ENCODE results near the gene GRIN2C.

Gene GRIN2C

GRCh38 chr17:74864297-74864865, 4.7 kb upstream of the GRIN2C start:
- no peak for DNase-seq (ENCODE audit: low read depth in 3 of 3, low spot score in 1 of 3)

GRCh38 chr17:74863420-74864296, 4.0 kb upstream of the GRIN2C start:
- DNase-seq (ENCODE audit: low read depth in 3 of 3, low spot score in 1 of 3): no peak

- no peak for DNase-seq (ENCODE audit: low read depth in 3 of 3, low spot score in 1 of 3)
Observed at GRCh38 chr17:74862919-74863318, 3.2 kb upstream of the GRIN2C start.

- DNase-seq (ENCODE audit: low read depth in 3 of 3, low spot score in 1 of 3): peak; percentile 24 to 69 (median 39)
Observed at GRCh38 chr17:74862108-74862901, 2.6 kb upstream of the GRIN2C start.

- DNase-seq (ENCODE audit: low read depth in 3 of 3, low spot score in 1 of 3): no peak
Observed at GRCh38 chr17:74861662-74862107, 2.0 kb upstream of the GRIN2C start.

GRCh38 chr17:74860872-74861661, 1.4 kb upstream of the GRIN2C start:
- DNase-seq (ENCODE audit: low read depth in 3 of 3, low spot score in 1 of 3): no peak

GRCh38 chr17:74860229-74860871, 665 bp upstream of the GRIN2C start:
- DNase-seq (ENCODE audit: low read depth in 3 of 3, low spot score in 1 of 3): no peak

- DNase-seq (ENCODE audit: low read depth in 3 of 3, low spot score in 1 of 3): no peak
Observed at GRCh38 chr17:74858672-74859458, 820 bp downstream of the GRIN2C start.

GRCh38 chr17:74857191-74857590, 2.5 kb downstream of the GRIN2C start:
- DNase-seq (ENCODE audit: low read depth in 3 of 3, low spot score in 1 of 3): no peak

- DNase-seq (ENCODE audit: low read depth in 3 of 3, low spot score in 1 of 3): no peak
Observed at GRCh38 chr17:74856112-74856511, 3.6 kb downstream of the GRIN2C start.

GRCh38 chr17:74855323-74855722, 4.4 kb downstream of the GRIN2C start:
- DNase-seq (ENCODE audit: low read depth in 3 of 3, low spot score in 1 of 3): no peak

GRCh38 chr17:74854792-74855191, 4.9 kb downstream of the GRIN2C start:
- DNase-seq (ENCODE audit: low read depth in 3 of 3, low spot score in 1 of 3): no peak

- no peak for DNase-seq (ENCODE audit: low read depth in 3 of 3, low spot score in 1 of 3)
Observed at GRCh38 chr17:74853669-74854068, 6.0 kb downstream of the GRIN2C start.

- no peak for DNase-seq (ENCODE audit: low read depth in 3 of 3, low spot score in 1 of 3)
Observed at GRCh38 chr17:74853048-74853397, 6.7 kb downstream of the GRIN2C start.

GRCh38 chr17:74852237-74853047, 7.2 kb downstream of the GRIN2C start:
- DNase-seq (ENCODE audit: low read depth in 3 of 3, low spot score in 1 of 3): peak; percentile 18 to 44 (median 38)

GRCh38 chr17:74851612-74852236, 8.0 kb downstream of the GRIN2C start:
- no peak for DNase-seq (ENCODE audit: low read depth in 3 of 3, low spot score in 1 of 3)

- DNase-seq (ENCODE audit: low read depth in 3 of 3, low spot score in 1 of 3): no peak
Observed at GRCh38 chr17:74850914-74851313, 8.8 kb downstream of the GRIN2C start.

GRCh38 chr17:74850310-74850709, 9.4 kb downstream of the GRIN2C start:
- DNase-seq (ENCODE audit: low read depth in 3 of 3, low spot score in 1 of 3): no peak
